ENCODE measurements around the gene FOXRED2. TPM values are rescaled to one million over a fixed set of nuclear protein-coding genes. Genes with fewer than 3 reads are reported as not detected.
A peak's percentile ranks its signal among the peaks of the same experiment; 100 is the strongest.

FOXRED2 gene
- total RNA-seq, 4 donors from 2014 or later, result 2.8 to 16.5 (median 4.1) TPM

- DNase-seq, result no peak
- peaks cover 0 to 38% (median 0%) of the 10 kb centered on the region in 4 donors for H3K4me1 ChIP-seq
- no peaks in the 10 kb centered on the region for H3K27me3 ChIP-seq
- H3K36me3 ChIP-seq, result peaks cover 0 to 6% (median 0%) of the 10 kb centered on the region in 3 donors
- TF ChIP-seq, protein P1, sequence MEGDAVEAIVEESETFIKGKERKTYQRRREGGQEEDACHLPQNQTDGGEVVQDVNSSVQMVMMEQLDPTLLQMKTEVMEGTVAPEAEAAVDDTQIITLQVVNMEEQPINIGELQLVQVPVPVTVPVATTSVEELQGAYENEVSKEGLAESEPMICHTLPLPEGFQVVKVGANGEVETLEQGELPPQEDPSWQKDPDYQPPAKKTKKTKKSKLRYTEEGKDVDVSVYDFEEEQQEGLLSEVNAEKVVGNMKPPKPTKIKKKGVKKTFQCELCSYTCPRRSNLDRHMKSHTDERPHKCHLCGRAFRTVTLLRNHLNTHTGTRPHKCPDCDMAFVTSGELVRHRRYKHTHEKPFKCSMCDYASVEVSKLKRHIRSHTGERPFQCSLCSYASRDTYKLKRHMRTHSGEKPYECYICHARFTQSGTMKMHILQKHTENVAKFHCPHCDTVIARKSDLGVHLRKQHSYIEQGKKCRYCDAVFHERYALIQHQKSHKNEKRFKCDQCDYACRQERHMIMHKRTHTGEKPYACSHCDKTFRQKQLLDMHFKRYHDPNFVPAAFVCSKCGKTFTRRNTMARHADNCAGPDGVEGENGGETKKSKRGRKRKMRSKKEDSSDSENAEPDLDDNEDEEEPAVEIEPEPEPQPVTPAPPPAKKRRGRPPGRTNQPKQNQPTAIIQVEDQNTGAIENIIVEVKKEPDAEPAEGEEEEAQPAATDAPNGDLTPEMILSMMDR (IDR thresholded peaks at IDR 0.05), result no peak
- TF ChIP-seq POLR2A (IDR thresholded peaks at IDR 0.05), result no peak
- no peak overlapping the region for H3K4me3 ChIP-seq
- peak overlapping the region; percentile 31 to 80 (median 45) for H3K27ac ChIP-seq
- H3K9me3 ChIP-seq, result no peaks in the 10 kb centered on the region
Observed at GRCh38 chr22:36463783-36464184, 43.1 kb downstream of the FOXRED2 start.

DNA sequence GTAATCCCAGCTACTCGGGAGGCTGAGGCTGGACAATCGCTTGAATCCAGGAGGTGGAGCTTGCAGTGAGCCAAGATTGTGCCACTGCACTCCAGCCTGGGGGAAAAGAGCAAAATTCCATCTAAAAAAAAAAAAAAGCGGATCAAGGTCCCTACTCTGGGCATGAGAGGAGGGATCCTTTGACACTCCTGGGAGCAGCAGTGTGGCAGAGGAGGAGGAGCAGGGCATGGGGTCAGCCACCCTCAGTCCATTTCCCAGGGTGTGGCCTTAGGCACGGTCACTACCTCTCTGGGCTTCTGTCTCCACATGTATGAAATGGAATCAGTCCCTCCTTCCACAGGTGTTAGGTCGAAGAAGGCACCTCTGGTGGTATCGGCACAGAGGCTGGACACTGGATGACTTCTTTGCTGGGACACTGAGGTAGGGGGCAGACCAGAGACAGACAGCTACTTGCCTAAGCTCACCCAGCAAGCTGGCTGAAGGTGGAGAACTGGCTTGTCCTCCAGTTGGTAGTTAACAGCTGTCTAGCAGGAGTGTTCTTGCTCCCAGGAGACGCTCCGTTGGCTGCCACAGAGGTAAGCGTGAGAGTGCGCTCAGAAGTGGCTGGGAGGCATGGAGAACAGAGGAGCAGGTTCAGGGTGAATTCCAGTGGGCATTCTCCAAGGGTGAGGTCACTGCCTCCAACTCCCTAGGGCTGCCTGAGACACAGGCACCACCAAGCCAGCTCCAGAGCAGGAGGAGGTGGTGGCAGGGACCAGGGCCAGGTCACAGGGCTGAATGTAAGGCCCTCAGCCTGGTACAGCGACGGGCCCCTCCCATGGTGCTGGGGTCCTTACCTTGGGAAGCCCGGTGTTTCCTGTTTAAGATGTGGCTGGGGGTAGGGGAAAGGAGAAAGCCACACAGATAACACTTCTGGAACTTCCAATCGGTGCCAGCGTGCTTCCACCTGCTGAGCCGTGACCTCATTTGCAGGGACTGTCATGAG, 44.9 kb downstream of the FOXRED2 start:
- Histone ChIP-seq H3K9me3 (no peaks in the 10 kb centered on the region), H3K27ac (peak overlapping the region in 2 of 4 donors; percentile 48 to 80), H3K36me3 (peaks cover 0 to 4% (median 0%) of the 10 kb centered on the region in 3 donors), H3K4me1 (peaks cover 0 to 33% (median 0%) of the 10 kb centered on the region in 4 donors), H3K27me3 (no peaks in the 10 kb centered on the region), H3K4me3 (no peak overlapping the region)
- no peak for DNase-seq
- TF ChIP-seq POLR2A (IDR thresholded peaks at IDR 0.05), result no peak
- TF ChIP-seq, protein P1 (IDR thresholded peaks at IDR 0.05), result no peak

DNA sequence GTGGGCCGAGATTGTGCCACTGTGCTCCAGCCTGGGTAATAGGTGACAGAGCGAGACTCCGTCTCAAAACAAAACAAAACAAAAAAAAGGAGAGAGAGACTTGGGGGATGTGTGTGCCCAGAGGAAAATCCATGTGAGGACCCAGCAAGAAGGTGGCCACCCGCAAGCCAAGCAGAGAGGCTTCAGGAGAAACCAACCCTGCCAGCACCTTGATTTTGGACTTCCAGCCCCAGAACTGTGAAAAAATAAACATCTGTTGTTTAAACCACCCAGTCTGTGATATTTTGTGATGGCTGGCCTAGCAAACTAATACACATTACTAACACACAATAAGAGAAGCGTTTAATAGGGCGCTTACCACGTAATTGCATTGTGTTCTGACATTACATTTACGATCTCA, 46.6 kb downstream of the FOXRED2 start:
- no peaks in the 10 kb centered on the region for H3K9me3 ChIP-seq
- H3K27me3 ChIP-seq, result no peaks in the 10 kb centered on the region
- TF ChIP-seq POLR2A (IDR thresholded peaks at IDR 0.05), result no peak
- TF ChIP-seq, protein P1 (IDR thresholded peaks at IDR 0.05), result no peak
- H3K27ac ChIP-seq, result peak overlapping the region in 2 of 4 donors; percentile 62 to 78
- H3K4me3 ChIP-seq, result no peak overlapping the region
- no peaks in the 10 kb centered on the region for H3K36me3 ChIP-seq
- DNase-seq, result no peak
- peaks cover 0 to 26% (median 3%) of the 10 kb centered on the region in 4 donors for H3K4me1 ChIP-seq

DNA sequence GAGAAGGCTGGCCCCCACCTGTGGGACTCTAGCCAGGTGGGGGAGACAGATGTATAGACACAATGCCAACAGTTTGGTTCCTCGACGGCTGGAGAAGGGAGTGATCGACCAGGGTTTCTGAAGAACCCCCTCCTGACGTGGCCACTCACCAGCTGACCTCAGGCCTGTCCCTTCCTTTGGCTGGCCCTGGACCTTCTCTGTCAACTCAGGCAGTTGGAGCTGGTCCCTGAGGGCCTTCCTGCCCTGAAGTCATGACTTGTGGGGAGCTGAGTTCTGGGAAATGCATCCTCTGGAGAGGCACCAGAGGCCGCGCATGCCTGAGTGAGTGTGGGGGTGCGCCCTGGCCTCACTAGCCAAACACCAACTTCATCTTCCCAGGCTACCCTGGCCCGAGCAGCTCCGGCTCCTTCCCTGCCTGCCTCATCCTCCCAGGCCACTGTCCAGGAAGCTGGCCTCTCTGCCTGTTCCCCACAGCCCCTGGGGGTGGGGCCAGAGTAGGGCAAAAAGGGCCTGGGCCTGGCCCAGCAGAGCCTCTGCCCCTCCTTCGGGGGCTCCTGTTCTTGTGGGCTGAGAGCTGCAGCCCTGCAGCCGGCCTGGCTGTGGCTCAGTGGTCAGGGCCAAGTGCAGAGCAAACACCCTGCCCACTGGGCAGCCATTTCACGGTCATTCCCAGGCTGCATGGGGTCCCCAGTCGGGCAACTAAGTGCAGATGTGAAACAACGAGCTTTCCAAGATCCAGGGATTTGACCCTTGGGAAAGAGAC, 49.0 kb downstream of the FOXRED2 start:
- H3K4me3 ChIP-seq, result no peak overlapping the region
- no peak for TF ChIP-seq POLR2A (IDR thresholded peaks at IDR 0.05)
- TF ChIP-seq, protein P1 (IDR thresholded peaks at IDR 0.05), result no peak
- no peak for DNase-seq
- no peaks in the 10 kb centered on the region for H3K9me3 ChIP-seq
- no peaks in the 10 kb centered on the region for H3K36me3 ChIP-seq
- no peaks in the 10 kb centered on the region for H3K27me3 ChIP-seq
- peaks cover 7 to 38% (median 14%) of the 10 kb centered on the region in 4 donors for H3K4me1 ChIP-seq
- H3K27ac ChIP-seq, result peak overlapping the region; percentile 35 to 78 (median 69)

GRCh38 chr22:36456464-36456845, 50.4 kb downstream of the FOXRED2 start:
- Histone ChIP-seq H3K4me3 (no peak overlapping the region), H3K27ac (peak overlapping the region in 3 of 4 donors; percentile 85 to 93 (median 87)), H3K27me3 (no peaks in the 10 kb centered on the region), H3K9me3 (no peaks in the 10 kb centered on the region), H3K4me1 (peaks cover 13 to 51% (median 25%) of the 10 kb centered on the region in 4 donors), H3K36me3 (no peaks in the 10 kb centered on the region)
- no peak for TF ChIP-seq POLR2A (IDR thresholded peaks at IDR 0.05)
- DNase-seq, result no peak

Measured in Peyer's patch (tissue), 4 donors.